Lung (tissue), 12 donors: ENCODE results near the gene ME1. TPM values are rescaled to one million over a fixed set of nuclear protein-coding genes. Genes with fewer than 3 reads are reported as not detected.
"Not testable (repeated sequence)": the region's sequence is repeated elsewhere in the genome, so short reads cannot be mapped to it uniquely, and the experiment has no call there.

Experiments used
- ATAC-seq: fragments of 200-7000 bp; cut with Tn5 transposase; one replicate; pipeline ENCODE4 v1.9.1; 2020; ENCODE audit warnings: moderate number of reproducible peaks; ENCODE audit not compliant: insufficient read depth, low FRiP score
- DNase-seq, 3 donors: peaks; one replicate each; pipeline ENCODE4 v3.0.0-alpha.2; 2013 to 2017
- H3K27ac ChIP-seq, 2 donors: one replicate each; pipeline ENCODE4 v1.5.1; 2013; ENCODE audit warnings: mild to moderate bottlenecking in 2 of 2, moderate library complexity in 2 of 2, control low read depth in 1 of 2, inconsistent platforms in 1 of 2, low read depth in 1 of 2, low read length in 1 of 2
- H3K27me3 ChIP-seq, 3 donors: one replicate each; pipeline ENCODE4 v1.5.1; 2013; ENCODE audit warnings: low read length in 2 of 3; ENCODE audit not compliant: control insufficient read depth in 3 of 3, insufficient read depth in 3 of 3
- H3K36me3 ChIP-seq, 4 donors: one replicate each; pipeline ENCODE4 v1.5.1; 2013; ENCODE audit warnings: low read length in 4 of 4, mild to moderate bottlenecking in 1 of 4, moderate library complexity in 1 of 4; ENCODE audit not compliant: control insufficient read depth in 4 of 4, insufficient read depth in 4 of 4
- H3K4me1 ChIP-seq, 5 donors: one replicate each; pipeline ENCODE4 v1.5.1; 2013; ENCODE audit warnings: low read length in 5 of 5, mild to moderate bottlenecking in 2 of 5, moderate library complexity in 1 of 5; ENCODE audit not compliant: control insufficient read depth in 5 of 5, insufficient read depth in 5 of 5
- H3K4me3 ChIP-seq: one replicate; pipeline ENCODE4 v1.5.1; 2013; ENCODE audit warnings: mild to moderate bottlenecking, control low read depth, moderate library complexity
- H3K9ac ChIP-seq, 2 donors: one replicate each; pipeline ENCODE4 v1.5.1; 2013; ENCODE audit warnings: low read length in 2 of 2, control low read depth in 1 of 2; ENCODE audit not compliant: insufficient read depth in 1 of 2
- H3K9me3 ChIP-seq, 4 donors: one replicate each; pipeline ENCODE4 v1.5.1; 2013; ENCODE audit warnings: low read length in 3 of 4, mild to moderate bottlenecking in 1 of 4, moderate library complexity in 1 of 4; ENCODE audit not compliant: control insufficient read depth in 4 of 4, insufficient read depth in 3 of 4
- WGBS, 2 donors: extraction: QIAGEN DNeasy Blood & Tissue Kit; methylation state at CpG; one replicate each; pipeline ENCODE4 v1.1.7; 2013; 5-methylcytosine and 5-hydroxymethylcytosine counted together
- polyA plus RNA-seq, 2 donors: library from polyadenylated mRNA; stranded (reverse); fragments of 200-250 nt; gene quantifications; one replicate each; pipeline ENCODE4 v1.2.1, GENCODE V29; 2013
- total RNA-seq, 2 donors: library from RNA; depleted of rRNA in 1 of 2; stranded (reverse); fragments of >200 nt in 1 of 2; gene quantifications; one replicate each; pipeline ENCODE4 v1.2.1, GENCODE V29; 2014 to 2021
- TF ChIP-seq, protein P1 (sequence below): IDR thresholded peaks from 2 replicates; pipeline ENCODE4 v1.5.1; 2012; ENCODE audit warnings: mild to moderate bottlenecking; ENCODE audit errors: control extremely low read depth, extremely low read depth
- donor health status: control.
- donor health status: control.
- donor health status: Bipolar disorder and iron deficiency.
- donor health status: healthy.
- donor health status: DM: yes; HTN: yes; CAD: no.

ME1 gene
- total and polyA plus RNA-seq, 4 donors, result 4.9 to 17.5 (median 10.8) TPM

DNA sequence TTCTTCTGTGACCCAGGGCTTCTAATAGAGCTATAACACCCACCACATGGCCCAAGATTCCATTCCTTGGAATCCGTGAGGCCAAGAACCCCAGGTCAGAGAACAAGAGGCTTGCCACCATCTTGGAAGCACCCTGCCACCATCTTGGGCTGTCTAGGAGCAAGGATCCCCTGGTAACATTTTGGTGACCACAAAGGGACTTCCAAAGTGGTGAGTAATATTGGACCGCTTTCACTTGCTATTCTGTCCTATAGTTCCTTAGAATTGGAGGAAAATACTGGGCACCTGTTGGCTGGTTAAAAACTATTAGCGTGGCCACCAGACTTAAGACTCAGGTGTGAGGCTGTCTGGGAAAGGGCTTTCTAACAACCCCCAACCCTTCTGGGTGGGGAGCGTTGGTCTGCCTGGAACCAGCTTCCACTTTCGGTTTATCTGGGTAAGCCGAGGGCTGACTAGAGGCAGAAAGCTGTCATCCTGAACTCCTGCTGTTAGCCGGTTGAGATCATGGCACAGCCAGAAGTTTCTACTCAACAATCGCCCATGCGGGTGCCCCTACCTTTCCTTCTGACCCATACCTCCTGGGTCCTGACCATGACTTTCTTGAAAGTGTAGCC, 13.3 kb upstream of the ME1 start:
- WGBS, 2 donors, result 85 to 92% methylated on average over 9 of the region's 9 CpGs
- H3K36me3 ChIP-seq, ATAC-seq, H3K9me3 ChIP-seq, H3K9ac ChIP-seq, DNase-seq, H3K4me3 ChIP-seq, H3K4me1 ChIP-seq, H3K27ac ChIP-seq, H3K27me3 ChIP-seq: not testable (repeated sequence)

DNA sequence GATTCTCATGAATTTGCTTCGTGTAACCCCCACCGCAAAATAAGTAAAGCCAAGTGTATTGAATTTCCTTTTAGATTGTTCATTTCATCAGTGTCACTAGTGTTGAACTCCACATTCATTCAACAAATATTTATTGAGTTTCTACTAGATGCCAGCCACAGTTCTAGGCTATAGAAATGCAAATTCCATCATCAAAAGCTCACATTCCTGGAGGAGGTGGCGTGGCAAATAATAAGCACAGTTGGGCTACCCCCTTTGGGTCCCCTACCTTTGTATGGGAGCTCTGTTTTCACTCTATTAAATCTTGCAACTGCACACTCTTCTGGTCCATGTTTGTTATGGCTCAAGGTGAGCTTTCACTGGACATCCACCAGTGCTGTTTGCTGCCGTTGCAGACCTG, 12.7 kb upstream of the ME1 start:
- Histone ChIP-seq H3K4me1 (no peaks in the 10 kb centered on the region), H3K9me3 (no peaks in the 10 kb centered on the region), H3K27me3 (no peaks in the 10 kb centered on the region), H3K9ac (no peak overlapping the region), H3K4me3 (no peak overlapping the region), H3K27ac (no peak overlapping the region), H3K36me3 (no peaks in the 10 kb centered on the region)
- WGBS, 2 donors, result 80 to 93% methylated on average over 4 of the region's 4 CpGs
- ATAC-seq (no peak), DNase-seq (no peak)
- TF ChIP-seq, protein P1, sequence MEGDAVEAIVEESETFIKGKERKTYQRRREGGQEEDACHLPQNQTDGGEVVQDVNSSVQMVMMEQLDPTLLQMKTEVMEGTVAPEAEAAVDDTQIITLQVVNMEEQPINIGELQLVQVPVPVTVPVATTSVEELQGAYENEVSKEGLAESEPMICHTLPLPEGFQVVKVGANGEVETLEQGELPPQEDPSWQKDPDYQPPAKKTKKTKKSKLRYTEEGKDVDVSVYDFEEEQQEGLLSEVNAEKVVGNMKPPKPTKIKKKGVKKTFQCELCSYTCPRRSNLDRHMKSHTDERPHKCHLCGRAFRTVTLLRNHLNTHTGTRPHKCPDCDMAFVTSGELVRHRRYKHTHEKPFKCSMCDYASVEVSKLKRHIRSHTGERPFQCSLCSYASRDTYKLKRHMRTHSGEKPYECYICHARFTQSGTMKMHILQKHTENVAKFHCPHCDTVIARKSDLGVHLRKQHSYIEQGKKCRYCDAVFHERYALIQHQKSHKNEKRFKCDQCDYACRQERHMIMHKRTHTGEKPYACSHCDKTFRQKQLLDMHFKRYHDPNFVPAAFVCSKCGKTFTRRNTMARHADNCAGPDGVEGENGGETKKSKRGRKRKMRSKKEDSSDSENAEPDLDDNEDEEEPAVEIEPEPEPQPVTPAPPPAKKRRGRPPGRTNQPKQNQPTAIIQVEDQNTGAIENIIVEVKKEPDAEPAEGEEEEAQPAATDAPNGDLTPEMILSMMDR, result no peak

DNA sequence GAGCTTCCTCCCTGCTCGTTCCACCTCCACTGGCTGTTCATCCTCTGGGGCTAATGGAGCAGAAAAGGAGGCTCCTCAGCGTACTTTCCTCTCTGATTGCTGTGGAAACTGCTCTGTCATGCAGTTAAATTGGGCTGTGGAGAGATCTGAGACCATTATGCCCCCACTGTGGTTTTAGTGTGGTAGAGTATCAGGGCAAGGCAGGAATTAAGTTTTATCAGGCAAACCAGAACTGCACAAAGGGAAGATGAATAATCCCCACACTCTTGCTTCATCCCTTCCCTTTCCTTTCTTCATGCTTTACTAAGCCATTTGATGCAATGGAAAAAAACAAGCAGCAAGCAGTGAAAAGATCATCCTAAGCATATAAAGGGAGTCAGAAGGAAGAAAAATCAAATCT, 11.9 kb upstream of the ME1 start:
- 38 to 55% methylated on average over 2 of the region's 2 CpGs for WGBS, 2 donors

DNA sequence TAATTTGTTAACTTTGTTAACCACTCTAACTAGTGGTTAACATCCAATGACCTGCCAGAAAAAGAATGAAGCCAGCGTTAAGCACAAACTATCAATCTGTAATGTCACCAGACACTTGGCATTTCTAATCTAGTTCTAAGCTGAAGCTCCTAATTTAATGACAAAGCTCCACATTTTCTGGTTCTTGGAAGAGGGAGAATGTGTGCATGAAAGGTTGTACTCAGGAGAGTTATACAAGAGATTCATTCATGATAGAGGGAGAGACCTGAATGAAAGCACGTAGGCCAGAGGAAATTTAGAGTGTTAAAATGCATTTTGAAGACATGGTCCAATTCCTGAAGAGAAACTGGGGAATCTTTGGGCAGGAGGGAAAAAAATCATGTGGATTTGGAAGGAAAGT, 8.3 kb upstream of the ME1 start:
- H3K36me3 ChIP-seq, result no peaks in the 10 kb centered on the region
- no peak overlapping the region for H3K4me3 ChIP-seq
- no peak for ATAC-seq
- TF ChIP-seq, protein P1, result no peak
- no peak overlapping the region for H3K9ac ChIP-seq
- no peaks in the 10 kb centered on the region for H3K27me3 ChIP-seq
- DNase-seq, result no peak
- no peaks in the 10 kb centered on the region for H3K4me1 ChIP-seq
- 72 to 80% methylated on average over 2 of the region's 2 CpGs for WGBS, 2 donors
- no peak overlapping the region for H3K27ac ChIP-seq
- H3K9me3 ChIP-seq, result no peaks in the 10 kb centered on the region

More for the DNA sequence above, 11.9 kb upstream of the ME1 start:
- H3K9ac ChIP-seq, result no peak overlapping the region
- TF ChIP-seq, protein P1, result no peak
- ATAC-seq, result no peak
- H3K4me1 ChIP-seq, result no peaks in the 10 kb centered on the region
- no peaks in the 10 kb centered on the region for H3K9me3 ChIP-seq
- no peaks in the 10 kb centered on the region for H3K27me3 ChIP-seq
- no peak for DNase-seq
- no peaks in the 10 kb centered on the region for H3K36me3 ChIP-seq
- no peak overlapping the region for H3K27ac ChIP-seq
- no peak overlapping the region for H3K4me3 ChIP-seq
